Breast epithelium (tissue), 4 donors: Measurements from ENCODE around the gene TMOD2. TPM values are rescaled to one million over a fixed set of nuclear protein-coding genes. Genes with fewer than 3 reads are reported as not detected.
"Not testable (repeated sequence)": the region's sequence is repeated elsewhere in the genome, so short reads cannot be mapped to it uniquely, and the experiment has no call there.

Source experiments
- DNase-seq, 2 donors: peaks; one replicate each; pipeline ENCODE4 v3.0.0-alpha.2; 2019; ENCODE audit warnings: low spot score in 2 of 2
- H3K27ac ChIP-seq, 2 donors: fragments of 200-600 bp; sonication (generic) in 1 of 2; one replicate each; pipeline ENCODE4 v1.5.1; 2016 to 2019; ENCODE audit warnings: mild to moderate bottlenecking in 1 of 2
- H3K27me3 ChIP-seq, 2 donors: fragments of 200-600 bp; sonication (generic) in 1 of 2; one replicate each; pipeline versions ENCODE4 v1.5.1 to v1.6.0; 2017 to 2019; ENCODE audit warnings: control low read depth in 1 of 2, mild to moderate bottlenecking in 1 of 2
- H3K36me3 ChIP-seq: fragments of 200-600 bp; one replicate; pipeline ENCODE4 v1.5.1; 2019
- H3K4me1 ChIP-seq, 2 donors: fragments of 200-600 bp; sonication (generic); one replicate each; pipeline ENCODE4 v1.5.1; 2016 to 2019; ENCODE audit warnings: control low read depth in 1 of 2
- H3K4me3 ChIP-seq, 3 donors: fragments of 200-600 bp; sonication (generic); 1 replicate in 2 of 3; 2 replicates in 1 of 3; pipeline ENCODE4 v1.5.1; 2016 to 2019; ENCODE audit warnings: mild to moderate bottlenecking in 3 of 3, moderate library complexity in 2 of 3
- H3K9me3 ChIP-seq, 2 donors: fragments of 200-600 bp; sonication (generic) in 1 of 2; one replicate each; pipeline ENCODE4 v1.5.1; 2016 to 2019; ENCODE audit warnings: control low read depth in 1 of 2
- POLR2A ChIP-seq: fragments of 450-650 bp; IDR thresholded peaks from one replicate; pipeline ENCODE4 v1.6.1; 2016; ENCODE audit warnings: antibody characterized with exemption, mild to moderate bottlenecking, moderate library complexity
- POLR2AphosphoS5 ChIP-seq, 3 donors: sonication (generic); formaldehyde crosslinking; IDR thresholded peaks; one replicate each; pipeline ENCODE4 v1.6.1; 2017; ENCODE audit warnings: antibody characterized with exemption in 3 of 3
- intact Hi-C: fragments of 100-400 bp; cut with DNase I; formaldehyde crosslinking; loops from one replicate; pipeline ENCODE4 v1.15.1; 2023; ENCODE audit warnings: low total_unique reads
- total RNA-seq, 3 donors: library from RNA; depleted of rRNA; stranded (reverse); fragments of >200 nt; gene quantifications; one replicate each; pipeline ENCODE4 v1.1.0, GENCODE V29; 2016
- TF ChIP-seq, protein P1 (sequence below), 3 donors: fragments of 450-650 bp; IDR thresholded peaks; one replicate each; pipeline ENCODE4 v1.5.1; 2016 to 2017; ENCODE audit warnings: antibody characterized with exemption in 3 of 3, mild to moderate bottlenecking in 3 of 3, moderate library complexity in 3 of 3

The TMOD2 gene
- total RNA-seq, 3 donors from 2014 or later, result 8.6 to 16.8 (median 11.5) TPM

- intact Hi-C loops, result no loop called here
- H3K36me3 ChIP-seq, result no peaks in the 10 kb centered on the region
These were observed 25.7 kb downstream of the TMOD2 start for GRCh38 chr15:51776952-51777569.

GRCh38 chr15:51780636-51781035 is 29.2 kb downstream of the TMOD2 start:
- no peaks in the 10 kb centered on the region for H3K36me3 ChIP-seq
- no peak overlapping the region for H3K4me3 ChIP-seq

More at GRCh38 chr15:51776952-51777569, 25.7 kb downstream of the TMOD2 start:
- Histone ChIP-seq H3K4me1 (peaks cover 0 to 7% of the 10 kb centered on the region in 2 donors), H3K27me3 (no peaks in the 10 kb centered on the region), H3K4me3 (no peak overlapping the region), H3K27ac (no peak overlapping the region), H3K9me3 (no peaks in the 10 kb centered on the region)
- peak in 1 of 2 donors; percentile 48 for DNase-seq
- TF ChIP-seq, protein P1, sequence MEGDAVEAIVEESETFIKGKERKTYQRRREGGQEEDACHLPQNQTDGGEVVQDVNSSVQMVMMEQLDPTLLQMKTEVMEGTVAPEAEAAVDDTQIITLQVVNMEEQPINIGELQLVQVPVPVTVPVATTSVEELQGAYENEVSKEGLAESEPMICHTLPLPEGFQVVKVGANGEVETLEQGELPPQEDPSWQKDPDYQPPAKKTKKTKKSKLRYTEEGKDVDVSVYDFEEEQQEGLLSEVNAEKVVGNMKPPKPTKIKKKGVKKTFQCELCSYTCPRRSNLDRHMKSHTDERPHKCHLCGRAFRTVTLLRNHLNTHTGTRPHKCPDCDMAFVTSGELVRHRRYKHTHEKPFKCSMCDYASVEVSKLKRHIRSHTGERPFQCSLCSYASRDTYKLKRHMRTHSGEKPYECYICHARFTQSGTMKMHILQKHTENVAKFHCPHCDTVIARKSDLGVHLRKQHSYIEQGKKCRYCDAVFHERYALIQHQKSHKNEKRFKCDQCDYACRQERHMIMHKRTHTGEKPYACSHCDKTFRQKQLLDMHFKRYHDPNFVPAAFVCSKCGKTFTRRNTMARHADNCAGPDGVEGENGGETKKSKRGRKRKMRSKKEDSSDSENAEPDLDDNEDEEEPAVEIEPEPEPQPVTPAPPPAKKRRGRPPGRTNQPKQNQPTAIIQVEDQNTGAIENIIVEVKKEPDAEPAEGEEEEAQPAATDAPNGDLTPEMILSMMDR (IDR thresholded peaks at IDR 0.05), result peak in 2 of 3 donors; percentile 71 to 76
- TF ChIP-seq POLR2A (no peak), POLR2AphosphoS5 (IDR thresholded peaks at IDR 0.05) (no peak)

DNA sequence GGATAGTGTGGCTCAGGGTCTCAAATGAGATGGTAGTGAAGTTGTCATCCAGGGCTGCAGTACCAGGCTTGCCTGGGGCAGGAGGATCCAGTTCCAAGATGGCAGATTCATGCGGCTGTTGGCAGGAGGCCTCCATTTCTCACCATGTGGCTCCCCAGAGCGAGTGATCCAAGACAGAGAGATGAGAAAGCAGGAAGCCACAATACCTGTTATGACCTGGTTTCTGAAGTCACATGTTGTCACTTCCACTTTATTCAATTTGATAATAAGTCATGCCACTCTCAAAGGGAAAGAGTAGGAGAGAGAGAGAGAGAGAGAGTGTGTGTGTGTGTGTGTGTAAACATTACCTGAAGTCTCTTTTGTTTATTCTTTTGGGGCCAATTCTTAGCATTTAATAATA is 30.1 kb downstream of the TMOD2 start:
- TF ChIP-seq, protein P1 (IDR thresholded peaks at IDR 0.05), result no peak
- no peak for TF ChIP-seq POLR2AphosphoS5 (IDR thresholded peaks at IDR 0.05)
- H3K36me3 ChIP-seq, result no peaks in the 10 kb centered on the region
- H3K9me3 ChIP-seq, result no peaks in the 10 kb centered on the region
- no peak for DNase-seq
- H3K27me3 ChIP-seq, result no peaks in the 10 kb centered on the region
- no peak overlapping the region for H3K27ac ChIP-seq
- intact Hi-C loops, result no loop called here
- peaks cover 0 to under 1% of the 10 kb centered on the region in 2 donors for H3K4me1 ChIP-seq
- H3K4me3 ChIP-seq, result no peak overlapping the region

More at GRCh38 chr15:51780636-51781035, 29.2 kb downstream of the TMOD2 start:
- no peaks in the 10 kb centered on the region for H3K9me3 ChIP-seq
- intact Hi-C loops, result no loop called here
- H3K27me3 ChIP-seq, result no peaks in the 10 kb centered on the region
- no peak for DNase-seq
- TF ChIP-seq POLR2A (no peak), POLR2AphosphoS5 (IDR thresholded peaks at IDR 0.05) (no peak)
- TF ChIP-seq, protein P1 (IDR thresholded peaks at IDR 0.05), result no peak
- no peak overlapping the region for H3K27ac ChIP-seq
- H3K4me1 ChIP-seq, result peaks cover 0 to 7% of the 10 kb centered on the region in 2 donors

DNA sequence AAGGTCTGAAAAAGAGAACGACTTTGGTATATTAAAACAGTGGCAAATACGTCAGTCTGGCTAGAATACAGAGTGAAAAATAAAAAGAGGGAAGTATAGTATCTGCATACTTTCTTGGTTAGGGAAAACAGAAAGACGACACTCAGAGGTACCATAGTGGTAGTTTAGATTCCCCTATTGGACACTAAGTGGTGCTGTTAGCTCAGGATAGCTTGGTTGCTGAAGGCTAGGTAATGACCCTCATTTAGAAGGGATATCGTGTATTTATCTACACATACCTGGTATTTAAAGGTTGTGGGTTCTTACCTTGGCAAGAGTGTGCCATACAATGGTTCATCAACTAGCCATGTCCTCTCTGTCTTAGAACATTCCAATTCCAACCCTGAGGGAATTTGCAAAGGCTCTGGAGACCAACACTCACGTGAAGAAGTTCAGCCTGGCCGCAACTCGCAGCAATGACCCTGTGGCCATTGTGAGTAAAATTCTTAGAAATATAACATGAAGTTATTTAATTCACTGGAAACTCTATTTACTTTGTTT is 31.0 kb downstream of the TMOD2 start:
- Histone ChIP-seq H3K9me3 (no peaks in the 10 kb centered on the region), H3K4me1 (no peaks in the 10 kb centered on the region), H3K27me3 (no peaks in the 10 kb centered on the region), H3K4me3 (no peak overlapping the region), H3K27ac (no peak overlapping the region), H3K36me3 (no peaks in the 10 kb centered on the region)
- DNase-seq, result no peak
- TF ChIP-seq POLR2A, result no peak
- no peak for TF ChIP-seq POLR2AphosphoS5 (IDR thresholded peaks at IDR 0.05)
- TF ChIP-seq, protein P1 (IDR thresholded peaks at IDR 0.05), result no peak
- intact Hi-C loops, result no loop called here

DNA sequence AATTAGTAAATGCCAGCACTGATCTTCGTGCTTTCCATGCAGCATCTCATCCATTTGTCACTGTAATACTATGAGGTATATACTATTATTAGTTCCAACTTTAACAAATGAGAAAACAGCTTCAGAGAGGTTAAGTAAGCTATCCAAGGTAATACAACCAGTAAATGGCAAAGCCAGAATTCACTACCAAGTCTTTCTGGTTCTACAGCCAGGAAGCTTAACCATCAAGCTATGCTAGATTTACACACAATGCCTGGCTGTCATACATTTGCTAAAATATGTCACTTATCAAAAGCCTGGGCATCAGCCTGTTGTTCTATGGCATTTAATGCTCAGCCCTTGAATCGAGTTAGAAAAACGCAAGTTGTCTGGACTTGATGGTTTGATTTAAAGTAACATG is 32.6 kb downstream of the TMOD2 start:
- Histone ChIP-seq H3K9me3 (no peaks in the 10 kb centered on the region), H3K36me3 (no peaks in the 10 kb centered on the region)

GRCh38 chr15:51787130-51787529 is 35.7 kb downstream of the TMOD2 start:
- H3K27ac ChIP-seq, intact Hi-C loops, H3K9me3 ChIP-seq, DNase-seq, H3K4me1 ChIP-seq, H3K36me3 ChIP-seq, H3K27me3 ChIP-seq, H3K4me3 ChIP-seq: not testable (repeated sequence)

More for the DNA sequence above, 32.6 kb downstream of the TMOD2 start:
- no peak for DNase-seq
- Histone ChIP-seq H3K27ac (no peak overlapping the region), H3K4me3 (no peak overlapping the region), H3K4me1 (no peaks in the 10 kb centered on the region), H3K27me3 (no peaks in the 10 kb centered on the region)
- intact Hi-C loops, result no loop called here
- TF ChIP-seq POLR2A, result no peak
- TF ChIP-seq POLR2AphosphoS5 (IDR thresholded peaks at IDR 0.05), result no peak
- TF ChIP-seq, protein P1 (IDR thresholded peaks at IDR 0.05), result no peak

DNA sequence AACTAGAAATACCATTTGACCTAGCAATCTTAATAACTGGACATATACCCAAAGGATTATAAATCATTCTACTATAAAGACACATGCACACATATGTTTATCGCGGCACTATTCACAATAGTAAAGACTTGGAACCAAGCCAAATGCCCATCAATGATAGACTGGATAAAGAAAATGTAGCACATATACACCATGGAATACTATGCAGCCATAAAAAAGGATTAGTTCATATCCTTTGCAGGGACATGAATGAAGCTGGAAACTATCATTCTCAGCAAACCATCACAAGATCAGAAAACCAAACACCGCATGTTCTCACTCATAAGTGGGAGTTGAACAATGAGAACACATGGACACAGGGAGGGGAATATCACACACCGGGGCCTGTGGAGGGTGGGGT is 41.1 kb downstream of the TMOD2 start:
- H3K4me3 ChIP-seq, H3K9me3 ChIP-seq, H3K4me1 ChIP-seq, intact Hi-C loops, H3K36me3 ChIP-seq, H3K27ac ChIP-seq, H3K27me3 ChIP-seq, DNase-seq: not testable (repeated sequence)
